HL-60 (cell line): Measurements from ENCODE around the gene ESRRG.

Experiments used
- CTCF ChIP-seq: IDR thresholded peaks from one replicate; pipeline ENCODE4 v1.5.1; 2011; ENCODE audit warnings: low read length, control low read depth, inconsistent platforms; ENCODE audit not compliant: insufficient read depth
- POLR2AphosphoS5 ChIP-seq: IDR thresholded peaks from 2 replicates; pipeline ENCODE4 v1.6.1; 2012; ENCODE audit warnings: low read depth

DNA sequence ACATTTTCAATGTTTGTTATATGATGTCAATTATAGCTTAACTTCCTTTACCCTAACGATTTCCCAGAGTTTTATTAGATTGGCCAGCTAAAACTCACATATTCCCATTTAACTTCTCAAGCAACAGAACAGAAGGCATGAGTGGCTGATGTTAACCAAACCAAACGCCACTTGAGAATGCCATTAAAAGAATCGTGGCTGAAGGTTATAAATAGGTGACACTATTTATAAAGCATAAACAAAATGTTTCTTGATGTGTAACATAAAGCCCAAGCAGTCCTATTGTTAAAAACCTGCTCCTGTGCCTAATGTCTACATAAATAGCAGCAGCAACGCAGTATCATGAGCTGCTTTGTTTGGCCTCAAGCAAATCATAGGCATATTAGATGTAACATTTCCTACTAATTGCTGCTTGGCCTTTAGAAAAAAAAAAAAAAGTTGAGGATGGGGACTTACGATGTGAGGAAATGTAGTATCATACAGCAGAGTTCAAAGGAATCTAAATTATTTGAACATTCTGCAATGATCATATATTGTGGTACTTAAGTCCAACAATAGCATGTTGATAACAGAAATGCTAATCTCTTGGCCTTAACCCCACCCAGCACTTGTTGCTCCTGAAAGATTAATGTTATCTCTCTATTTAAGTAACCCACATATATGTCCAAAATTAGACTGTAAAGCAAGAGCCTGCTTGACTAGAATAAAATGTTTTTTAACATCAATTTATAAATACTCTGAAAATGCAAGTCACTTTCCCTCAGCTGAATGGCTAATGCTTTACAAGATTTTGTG is 106.0 kb downstream of the ESRRG start:
- TF ChIP-seq POLR2AphosphoS5 = no peak
- TF ChIP-seq CTCF = no peak
